HG02642 (cell line): Measurements from ENCODE around the gene PPP1R8.
A peak's percentile ranks its signal among the peaks of the same experiment; 100 is the strongest.
"Not testable (repeated sequence)": the region's sequence is repeated elsewhere in the genome, so short reads cannot be mapped to it uniquely, and the experiment has no call there.

Experiments used
- ATAC-seq: cut with Tn5 transposase; IDR thresholded peaks from one replicate; pipeline ENCODE4 v1.9.1; 2021; ENCODE audit warnings: mild to moderate bottlenecking; ENCODE audit not compliant: unreplicated experiment, poor library complexity

Gene PPP1R8

GRCh38 chr1:27831568-27832410, 1.2 kb downstream of the PPP1R8 start:
- ATAC-seq: no peak

GRCh38 chr1:27832762-27833161, 2.2 kb downstream of the PPP1R8 start:
- ATAC-seq: no peak

GRCh38 chr1:27833470-27833869, 2.9 kb downstream of the PPP1R8 start:
- ATAC-seq: no peak

GRCh38 chr1:27835046-27835445, 4.5 kb downstream of the PPP1R8 start:
- ATAC-seq: no peak

- ATAC-seq: no peak
Measured at GRCh38 chr1:27835501-27835900, 4.9 kb downstream of the PPP1R8 start.

- no peak for ATAC-seq
Measured at GRCh38 chr1:27849951-27850350, 19.4 kb downstream of the PPP1R8 start.

- ATAC-seq: no peak
Measured at GRCh38 chr1:27855085-27855484, 24.5 kb downstream of the PPP1R8 start.

GRCh38 chr1:27856561-27857343, 26.2 kb downstream of the PPP1R8 start:
- no peak for ATAC-seq

- ATAC-seq: not testable (repeated sequence)
Measured at GRCh38 chr1:27857552-27857951, 27.0 kb downstream of the PPP1R8 start.

- ATAC-seq: peak; percentile 68
Measured at GRCh38 chr1:27858072-27858948, 27.7 kb downstream of the PPP1R8 start.

- ATAC-seq: no peak
Measured at GRCh38 chr1:27858949-27859576, 28.5 kb downstream of the PPP1R8 start.

- no peak for ATAC-seq
Measured at GRCh38 chr1:27861436-27861835, 30.9 kb downstream of the PPP1R8 start.

GRCh38 chr1:27862004-27862403, 31.4 kb downstream of the PPP1R8 start:
- no peak for ATAC-seq

GRCh38 chr1:27862671-27863537, 32.3 kb downstream of the PPP1R8 start:
- no peak for ATAC-seq

- ATAC-seq: no peak
Measured at GRCh38 chr1:27863538-27863915, 32.9 kb downstream of the PPP1R8 start.

GRCh38 chr1:27864264-27864895, 33.8 kb downstream of the PPP1R8 start:
- ATAC-seq: no peak

GRCh38 chr1:27865821-27866220, 35.2 kb downstream of the PPP1R8 start:
- no peak for ATAC-seq

GRCh38 chr1:27868556-27868931, 38.0 kb downstream of the PPP1R8 start:
- no peak for ATAC-seq
